SH-SY5Y (cell line): ENCODE measurements around the gene KRT72.

Experiments
- GATA2 ChIP-seq: IDR thresholded peaks from 2 replicates; pipeline ENCODE4 v1.6.1; 2011; ENCODE audit warnings: mild to moderate bottlenecking, low read depth, low read length
- GATA3 ChIP-seq: IDR thresholded peaks from 2 replicates; pipeline ENCODE4 v1.6.1; 2011; ENCODE audit warnings: low read depth, mild to moderate bottlenecking, low read length, moderate library complexity

DNA sequence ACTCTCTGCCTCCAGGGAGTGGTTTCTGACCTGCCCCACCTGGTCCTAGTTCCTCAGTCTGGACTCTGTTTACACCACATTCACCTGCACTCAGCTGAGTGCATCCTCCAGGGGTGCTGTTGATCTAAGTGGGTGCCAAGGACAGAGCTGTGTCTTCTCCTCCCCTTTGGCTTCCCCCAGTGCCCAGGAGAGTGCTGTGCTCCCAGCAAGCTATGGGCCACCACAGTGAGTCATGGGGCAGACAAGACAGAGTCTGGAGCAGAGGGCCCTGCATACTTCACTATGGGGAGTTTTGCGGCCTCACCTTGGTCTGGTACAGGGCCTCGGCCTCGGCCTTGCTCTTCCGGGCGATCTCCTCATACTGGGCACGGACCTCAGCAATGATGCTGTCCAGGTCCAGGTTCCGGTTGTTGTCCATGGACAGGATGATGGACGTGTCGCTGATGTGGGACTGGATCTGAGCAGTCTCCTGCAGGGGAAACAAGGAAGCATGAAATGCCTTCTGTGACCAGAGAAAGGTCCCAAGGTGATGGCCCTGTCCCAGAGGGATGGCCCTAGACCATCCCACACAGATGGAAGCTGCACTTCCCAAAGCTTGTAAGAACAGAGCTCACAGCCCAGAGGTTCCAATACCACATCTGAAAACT is 12.2 kb upstream of the KRT72 start:
- TF ChIP-seq GATA2 (no peak), GATA3 (no peak)
